Type B pancreatic cell (in vitro differentiated cells): ENCODE measurements around the gene FLT3LG. TPM values are rescaled to one million over a fixed set of nuclear protein-coding genes. Genes with fewer than 3 reads are reported as not detected.
"Not testable (repeated sequence)": the region's sequence is repeated elsewhere in the genome, so short reads cannot be mapped to it uniquely, and the experiment has no call there.

ENCODE experiments used
- DNase-seq: peaks from one replicate; pipeline ENCODE4 v3.0.0; 2021; ENCODE audit warnings: mixed read lengths; ENCODE audit not compliant: unreplicated experiment; ENCODE audit errors: extremely low spot score
- H3K27ac Mint-ChIP-seq: 2 replicates; pipeline ENCODE4 v1.8.0; 2021; ENCODE audit warnings: mild to moderate bottlenecking, mixed read lengths
- H3K27me3 Mint-ChIP-seq: 2 replicates; pipeline ENCODE4 v1.8.0; 2021; ENCODE audit warnings: mixed read lengths
- H3K36me3 Mint-ChIP-seq: 2 replicates; pipeline ENCODE4 v1.8.0; 2021; ENCODE audit warnings: mixed read lengths
- H3K4me1 Mint-ChIP-seq: one replicate; pipeline ENCODE4 v1.8.0; 2021; ENCODE audit warnings: mixed read lengths; ENCODE audit not compliant: unreplicated experiment
- H3K4me3 Mint-ChIP-seq: 2 replicates; pipeline ENCODE4 v1.8.0; 2021; ENCODE audit warnings: mild to moderate bottlenecking, mixed read lengths
- H3K9me3 Mint-ChIP-seq: 2 replicates; pipeline ENCODE4 v1.8.0; 2021; ENCODE audit warnings: mixed read lengths
- total RNA-seq: library from RNA; stranded (reverse); gene quantifications from 2 replicates; pipeline ENCODE4 v1.2.1, GENCODE V29; 2021; ENCODE audit warnings: low replicate concordance
- TF ChIP-seq, protein P1 (sequence below): fragments of 200-600 bp; sonication (generic); conservative IDR thresholded peaks from 2 replicates; pipeline ENCODE4 v1.5.0; 2021; ENCODE audit warnings: antibody characterized with exemption, mild to moderate bottlenecking

Gene FLT3LG
- total RNA-seq, 1 donor from 2014 or later = 2.0 TPM

DNA sequence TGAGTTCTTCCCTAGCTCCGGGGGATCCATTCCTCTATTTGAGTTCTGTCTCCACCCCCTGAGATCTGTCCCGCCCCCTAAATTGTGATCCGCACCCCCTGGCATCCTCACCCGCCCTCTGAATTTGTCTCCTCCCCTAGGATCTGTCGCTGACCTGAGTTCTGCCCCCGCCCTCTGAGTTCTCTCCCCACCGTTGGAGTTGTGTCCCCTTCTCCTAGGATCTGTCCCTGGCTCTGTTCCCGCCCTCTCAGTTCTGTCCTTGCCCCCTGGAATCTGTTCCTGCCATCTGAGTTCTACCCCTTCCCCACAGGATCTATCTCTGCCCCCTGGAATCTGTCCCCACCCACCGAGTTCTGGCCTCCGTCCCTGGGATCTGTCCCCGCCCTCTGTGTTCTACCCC, 31.7 kb upstream of the FLT3LG start:
- Mint-ChIP-seq H3K4me3 (peak overlapping the region; percentile 88), H3K27ac (no peak overlapping the region), H3K36me3 (no peaks in the 10 kb centered on the region), H3K27me3 (peaks cover 53% of the 10 kb centered on the region), H3K4me1 (peaks cover 15% of the 10 kb centered on the region), H3K9me3 (no peaks in the 10 kb centered on the region)
- no peak for DNase-seq
- TF ChIP-seq, protein P1, sequence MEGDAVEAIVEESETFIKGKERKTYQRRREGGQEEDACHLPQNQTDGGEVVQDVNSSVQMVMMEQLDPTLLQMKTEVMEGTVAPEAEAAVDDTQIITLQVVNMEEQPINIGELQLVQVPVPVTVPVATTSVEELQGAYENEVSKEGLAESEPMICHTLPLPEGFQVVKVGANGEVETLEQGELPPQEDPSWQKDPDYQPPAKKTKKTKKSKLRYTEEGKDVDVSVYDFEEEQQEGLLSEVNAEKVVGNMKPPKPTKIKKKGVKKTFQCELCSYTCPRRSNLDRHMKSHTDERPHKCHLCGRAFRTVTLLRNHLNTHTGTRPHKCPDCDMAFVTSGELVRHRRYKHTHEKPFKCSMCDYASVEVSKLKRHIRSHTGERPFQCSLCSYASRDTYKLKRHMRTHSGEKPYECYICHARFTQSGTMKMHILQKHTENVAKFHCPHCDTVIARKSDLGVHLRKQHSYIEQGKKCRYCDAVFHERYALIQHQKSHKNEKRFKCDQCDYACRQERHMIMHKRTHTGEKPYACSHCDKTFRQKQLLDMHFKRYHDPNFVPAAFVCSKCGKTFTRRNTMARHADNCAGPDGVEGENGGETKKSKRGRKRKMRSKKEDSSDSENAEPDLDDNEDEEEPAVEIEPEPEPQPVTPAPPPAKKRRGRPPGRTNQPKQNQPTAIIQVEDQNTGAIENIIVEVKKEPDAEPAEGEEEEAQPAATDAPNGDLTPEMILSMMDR = no peak

DNA sequence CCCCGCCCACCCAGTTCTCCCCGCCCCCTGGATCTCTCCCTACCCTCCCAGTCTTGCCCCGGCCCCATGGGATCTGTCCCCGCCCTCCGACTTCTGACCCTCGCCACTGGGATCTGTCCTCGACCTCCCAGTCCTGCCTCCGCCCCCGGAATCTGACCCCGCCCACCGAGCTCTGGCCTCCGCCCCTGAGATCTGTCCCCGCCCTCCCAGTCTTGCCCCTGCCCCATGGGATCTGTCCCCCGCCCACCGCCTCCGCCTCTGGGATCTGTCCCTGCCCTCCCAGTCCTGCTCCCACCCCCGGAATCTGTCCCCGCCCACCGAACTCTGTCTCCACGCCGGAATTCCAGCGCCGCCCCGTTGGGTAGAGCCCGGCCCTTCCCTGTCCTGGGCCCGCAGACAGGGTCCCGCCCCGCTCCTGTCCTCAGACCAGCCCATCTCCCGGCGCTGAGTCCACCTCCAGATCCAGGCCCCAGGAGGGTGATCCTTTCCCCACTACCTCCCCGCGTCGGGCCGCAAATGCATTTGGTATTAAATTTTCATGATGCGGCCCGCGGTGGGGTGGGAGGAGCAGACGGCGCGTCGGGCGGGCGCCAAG, 31.1 kb upstream of the FLT3LG start:
- Mint-ChIP-seq H3K27ac (peak overlapping the region; percentile 70), H3K36me3 (no peaks in the 10 kb centered on the region), H3K4me1 (peaks cover 15% of the 10 kb centered on the region), H3K27me3 (peaks cover 48% of the 10 kb centered on the region), H3K9me3 (no peaks in the 10 kb centered on the region), H3K4me3 (peak overlapping the region; percentile 88)
- DNase-seq = peak; percentile 87
- TF ChIP-seq, protein P1 = no peak

DNA sequence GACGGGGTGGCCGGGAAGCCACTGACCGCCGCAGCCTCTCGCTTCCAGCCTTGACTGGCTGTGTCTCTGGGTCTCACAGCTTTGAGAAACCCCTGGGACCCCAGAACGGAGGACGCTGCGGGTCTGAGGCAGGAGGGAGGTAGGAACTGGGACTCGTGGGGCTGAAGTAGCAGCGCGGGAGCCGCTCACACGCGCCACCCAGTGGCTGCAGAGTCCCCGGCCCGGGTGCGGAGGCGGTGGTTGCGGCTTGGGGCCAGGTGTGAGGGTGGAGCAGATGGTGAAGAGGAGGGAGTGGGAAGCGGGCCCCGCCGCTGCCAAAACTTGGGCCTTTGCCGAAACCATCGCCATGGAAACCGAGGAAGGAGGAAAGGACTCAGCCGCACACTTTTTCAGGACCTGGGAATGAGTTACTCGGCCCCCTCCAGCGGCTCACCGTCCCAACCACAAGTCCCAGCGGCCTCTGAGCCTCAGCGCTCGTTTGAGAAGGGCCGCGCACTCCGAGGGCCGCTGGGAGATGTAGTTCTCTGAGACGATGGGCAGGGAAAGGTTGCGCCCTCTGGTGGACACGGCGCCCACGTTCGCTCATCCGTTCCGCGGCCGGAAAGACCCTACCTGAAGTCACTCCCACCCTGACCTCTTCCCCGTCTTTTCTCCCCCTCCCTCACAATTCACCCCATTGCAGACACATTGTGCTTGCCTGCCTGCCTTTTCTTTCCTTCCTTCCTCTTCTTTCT, 30.5 kb upstream of the FLT3LG start:
- TF ChIP-seq, protein P1 = peak; percentile 92
- Mint-ChIP-seq H3K27ac (peak overlapping the region; percentile 70), H3K4me1 (peaks cover 15% of the 10 kb centered on the region), H3K4me3 (peak overlapping the region; percentile 88), H3K36me3 (peaks cover 5% of the 10 kb centered on the region), H3K9me3 (no peaks in the 10 kb centered on the region), H3K27me3 (peaks cover 41% of the 10 kb centered on the region)
- DNase-seq = peak; percentile 95

DNA sequence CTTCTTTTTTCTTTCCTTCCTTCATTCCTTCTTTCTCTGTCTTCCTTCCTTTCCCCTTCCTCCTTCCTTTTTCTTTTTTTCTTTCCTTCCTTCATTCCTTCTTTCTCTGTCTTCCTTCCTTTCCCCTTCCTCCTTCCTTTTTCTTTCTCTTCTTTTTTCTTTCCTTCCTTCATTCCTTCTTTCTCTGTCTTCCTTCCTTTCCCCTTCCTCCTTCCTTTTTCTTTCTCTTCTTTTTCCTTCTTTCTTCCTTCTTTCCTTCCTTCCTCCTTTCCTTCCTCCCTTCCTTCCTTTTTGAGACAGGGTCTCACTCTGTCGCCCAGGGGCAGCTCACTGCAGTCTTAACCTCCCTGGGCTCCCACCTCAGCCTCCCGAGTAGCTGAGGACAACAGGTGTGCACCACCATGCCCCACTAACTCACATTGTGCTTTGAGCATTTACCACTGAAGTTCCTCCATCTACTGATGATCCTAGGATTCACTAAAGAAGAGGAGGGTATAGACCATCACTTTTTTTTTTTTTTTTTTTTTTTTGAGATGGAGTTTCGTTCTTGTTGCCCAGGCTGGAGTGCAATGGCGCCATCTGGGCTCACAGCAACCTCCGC, 29.8 kb upstream of the FLT3LG start:
- peak overlapping the region; percentile 70 for H3K27ac Mint-ChIP-seq
- H3K9me3 Mint-ChIP-seq = not testable (repeated sequence)

DNA sequence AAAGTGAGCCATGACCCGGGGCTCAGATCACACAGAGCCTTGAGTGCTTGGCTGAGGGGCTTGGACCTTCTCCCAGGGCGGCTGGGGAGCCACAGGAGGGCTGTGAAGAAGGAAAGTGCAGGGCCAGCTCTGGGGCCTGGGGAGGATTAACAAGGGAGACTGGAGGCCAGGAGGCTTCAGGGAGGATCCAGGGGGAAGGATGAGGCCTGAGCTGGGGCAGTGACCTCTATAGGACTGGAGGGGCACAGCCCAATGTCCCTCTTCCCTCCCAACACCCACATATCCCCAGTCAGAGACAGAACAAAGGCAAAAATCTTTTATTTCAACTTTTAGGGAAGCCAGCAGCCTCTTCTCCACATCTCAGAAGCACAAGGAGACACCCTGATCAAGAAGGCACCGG, 28.0 kb upstream of the FLT3LG start:
- Mint-ChIP-seq H3K36me3 (peaks cover 7% of the 10 kb centered on the region), H3K27ac (no peak overlapping the region), H3K27me3 (peaks cover 17% of the 10 kb centered on the region), H3K4me3 (no peak overlapping the region), H3K4me1 (peaks cover 17% of the 10 kb centered on the region), H3K9me3 (no peaks in the 10 kb centered on the region)
- TF ChIP-seq, protein P1 = no peak
- no peak for DNase-seq

More for the DNA sequence above, 29.8 kb upstream of the FLT3LG start:
- Mint-ChIP-seq H3K4me1 (peaks cover 15% of the 10 kb centered on the region), H3K4me3 (peak overlapping the region; percentile 88), H3K27me3 (peaks cover 35% of the 10 kb centered on the region)
- not testable (repeated sequence) for H3K36me3 Mint-ChIP-seq, DNase-seq
